HG02973 (cell line): ENCODE data around the gene RAD9A.

Experiments used
- ATAC-seq: cut with Tn5 transposase; IDR thresholded peaks from one replicate; pipeline ENCODE4 v1.9.1; 2021; ENCODE audit warnings: moderate library complexity; ENCODE audit not compliant: unreplicated experiment

Gene RAD9A

DNA sequence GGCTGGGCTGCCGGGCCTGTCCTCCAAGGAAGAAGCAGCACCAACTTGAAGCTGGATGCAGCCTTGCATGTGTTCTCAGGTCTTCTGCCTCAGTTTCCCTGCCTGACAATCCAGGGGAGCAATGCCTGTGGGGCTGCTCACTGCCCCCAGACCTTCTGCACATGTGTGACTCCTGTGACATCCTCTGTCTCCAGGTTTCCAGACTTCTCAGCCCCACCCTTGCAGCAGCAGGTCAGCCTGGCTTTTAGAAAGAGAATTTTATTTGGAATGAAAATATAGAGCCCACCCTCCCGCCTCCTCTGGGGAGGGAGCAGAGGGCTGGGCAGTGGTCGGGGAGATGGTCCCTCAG lies 46.0 kb downstream of the RAD9A start:
- ATAC-seq, result no peak

DNA sequence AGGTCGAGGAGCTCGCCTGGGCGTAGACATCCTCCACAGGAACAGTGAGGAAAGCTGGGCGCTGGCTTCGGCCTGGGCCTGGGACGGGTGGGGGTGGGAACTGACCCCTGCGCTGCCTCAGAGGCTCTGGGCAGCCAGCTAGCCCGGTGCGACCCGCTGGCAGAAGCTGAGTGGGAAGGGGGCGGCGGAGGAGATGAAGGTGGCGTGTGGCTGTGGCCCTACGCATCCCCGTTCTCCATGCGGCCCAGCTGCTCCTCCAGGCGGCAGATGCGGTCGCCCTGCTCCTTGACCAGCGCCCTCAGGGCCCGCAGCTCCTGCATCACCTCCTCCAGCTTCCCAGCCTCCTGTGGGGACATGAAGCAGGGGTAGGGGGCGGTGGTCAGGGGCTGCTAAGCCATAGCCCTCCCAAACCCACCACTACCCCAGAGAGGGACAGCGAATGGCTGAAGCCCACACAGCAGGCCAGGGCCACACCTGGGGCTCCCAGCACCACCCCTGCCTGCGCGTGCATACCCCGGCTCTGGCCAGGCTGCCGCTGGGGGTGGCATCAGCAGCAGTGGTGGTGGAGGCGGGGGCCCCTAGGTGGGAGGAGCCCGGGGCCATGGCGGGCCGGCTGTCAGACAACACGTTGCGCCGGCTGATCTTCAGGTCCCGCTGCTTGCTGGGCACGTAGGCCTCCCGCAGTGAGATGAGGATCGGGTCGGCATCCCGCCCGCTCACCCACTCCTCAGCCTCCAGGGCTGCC lies 46.5 kb downstream of the RAD9A start:
- ATAC-seq, result no peak

DNA sequence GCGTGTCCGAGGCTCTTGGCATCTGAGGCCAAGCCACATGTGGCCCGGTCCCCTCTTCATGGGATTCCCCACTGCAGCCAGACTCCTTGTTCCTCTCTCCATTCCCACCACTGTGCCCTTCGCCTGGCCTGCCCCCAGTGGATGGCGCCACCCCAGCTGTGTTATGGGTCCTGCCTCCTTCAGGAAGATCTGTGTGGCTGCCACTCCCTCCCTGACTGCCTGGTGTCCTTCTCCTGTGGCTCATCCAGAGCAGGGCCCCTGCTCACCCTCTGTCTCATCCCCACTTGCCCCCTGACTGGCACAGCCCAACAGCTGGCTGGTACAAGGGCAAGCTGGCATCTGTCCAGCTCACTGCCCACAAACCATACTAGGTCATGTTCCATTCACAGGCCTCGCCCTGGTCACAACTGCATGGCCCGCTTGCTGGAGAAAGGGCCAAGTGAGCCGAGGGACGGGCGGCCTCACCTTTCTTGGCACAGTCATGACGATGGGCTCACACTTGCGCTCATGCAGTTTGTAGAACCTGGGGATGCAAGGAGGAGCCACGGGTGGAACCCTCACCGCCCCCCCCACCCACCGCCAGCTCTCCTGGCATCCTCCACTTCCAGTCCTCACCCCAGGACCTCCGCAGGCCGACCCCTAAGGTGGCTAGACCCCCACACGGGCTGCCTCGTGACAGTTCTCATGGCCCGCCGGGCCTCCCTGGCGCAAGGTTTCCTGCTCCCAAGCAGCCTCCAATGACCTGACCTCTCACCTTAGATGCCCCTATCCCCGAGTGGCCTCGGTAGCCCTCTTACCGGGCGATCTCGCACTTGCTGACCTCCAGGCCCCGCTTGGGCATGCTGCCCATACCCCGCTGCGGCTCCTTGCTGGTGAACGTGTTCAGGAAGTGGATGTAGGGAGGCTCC lies 47.8 kb downstream of the RAD9A start:
- no peak for ATAC-seq

DNA sequence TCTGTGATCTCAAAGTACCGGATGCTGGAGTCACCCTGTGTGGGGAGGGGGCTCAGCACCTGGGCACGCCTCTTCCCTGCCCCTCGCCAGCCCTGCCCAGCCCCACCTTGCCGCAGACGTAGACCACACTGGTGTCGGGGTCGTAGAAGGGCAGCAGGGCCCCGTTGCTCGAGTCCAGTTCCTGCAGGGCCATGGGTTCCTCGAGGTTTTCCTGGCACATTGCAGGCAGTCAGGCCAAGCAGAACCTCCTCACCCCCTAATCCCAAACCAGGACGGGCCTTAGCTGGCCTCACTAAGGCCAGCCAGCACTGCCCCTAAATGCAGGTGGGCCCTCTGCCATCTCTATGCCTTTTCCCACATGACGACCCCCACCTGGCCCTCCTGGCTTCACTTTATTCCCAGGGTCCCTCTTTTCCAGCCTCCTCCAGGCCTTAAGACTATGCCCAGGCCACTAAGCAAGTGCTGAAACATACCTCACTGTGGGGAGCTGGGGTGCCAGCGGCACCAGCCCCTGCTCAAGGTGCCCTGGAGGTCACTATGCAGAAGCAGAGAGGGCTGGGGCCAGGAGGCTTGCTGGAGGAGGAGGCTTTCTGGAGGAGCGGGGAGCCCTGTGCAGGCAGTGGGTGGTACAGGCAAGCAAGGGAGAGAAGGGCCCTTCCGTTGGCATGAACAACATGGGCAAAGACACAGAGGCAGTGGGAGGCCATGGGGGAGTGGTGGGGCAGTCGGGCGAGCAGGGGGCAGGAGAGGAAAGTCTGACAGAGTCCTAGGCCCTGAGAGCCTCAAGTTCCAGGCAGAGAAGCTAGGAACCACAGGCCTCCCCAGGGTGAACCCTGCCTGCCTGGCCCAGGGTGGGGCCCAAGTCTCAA lies 48.7 kb downstream of the RAD9A start:
- ATAC-seq, result no peak

DNA sequence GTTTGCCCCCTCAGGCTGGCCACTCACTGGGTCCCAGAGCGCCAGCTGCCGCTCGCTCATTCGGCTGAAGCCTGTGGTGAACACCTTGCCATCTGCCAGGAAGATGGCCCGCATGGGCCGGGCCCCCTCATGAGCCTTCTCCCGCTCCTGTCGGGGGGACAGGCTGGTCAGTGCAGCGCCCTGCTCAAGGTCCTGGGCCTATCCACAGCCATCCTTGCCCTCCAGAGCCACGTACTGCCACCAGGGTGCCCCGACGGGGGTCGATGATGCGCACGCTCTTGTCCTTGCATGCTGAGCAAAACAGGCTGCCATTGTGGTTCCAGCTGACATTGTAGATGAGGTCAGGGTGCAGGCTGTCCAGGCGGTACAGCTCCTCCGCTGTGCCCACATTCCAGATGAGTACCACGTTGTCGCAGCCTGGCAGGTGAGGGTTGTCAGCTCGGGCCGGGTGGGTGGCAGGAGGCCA lies 49.3 kb downstream of the RAD9A start:
- no peak for ATAC-seq

DNA sequence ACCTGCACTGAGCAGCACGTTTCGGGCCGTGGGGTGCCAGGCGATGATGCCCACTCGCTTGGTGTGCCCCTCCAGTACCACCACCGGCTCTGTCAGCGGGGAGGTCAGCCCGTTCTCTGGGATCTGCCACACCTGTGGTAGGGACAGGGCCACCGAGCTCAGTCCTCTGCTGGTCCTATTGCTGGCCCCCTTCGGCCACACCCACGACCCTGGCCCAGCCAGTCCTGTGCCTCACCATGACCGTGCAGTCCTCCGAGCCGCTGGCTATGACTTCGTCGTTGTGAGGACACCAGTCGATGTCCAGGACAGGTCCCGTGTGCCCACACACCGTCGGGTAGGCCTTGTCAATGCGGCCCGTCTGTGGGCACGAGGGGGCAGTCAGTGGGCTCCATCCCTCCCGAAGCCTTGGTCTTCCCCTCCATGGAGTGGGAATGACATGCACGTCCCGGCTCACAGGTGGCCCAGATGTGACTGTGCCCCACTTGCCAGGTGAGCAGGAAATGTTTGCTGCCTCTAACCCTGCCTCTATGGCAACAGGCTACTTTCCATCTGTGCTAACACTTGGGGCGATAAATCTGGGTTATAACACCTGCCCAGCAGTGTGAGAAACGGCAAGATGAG lies 50.1 kb downstream of the RAD9A start:
- no peak for ATAC-seq

DNA sequence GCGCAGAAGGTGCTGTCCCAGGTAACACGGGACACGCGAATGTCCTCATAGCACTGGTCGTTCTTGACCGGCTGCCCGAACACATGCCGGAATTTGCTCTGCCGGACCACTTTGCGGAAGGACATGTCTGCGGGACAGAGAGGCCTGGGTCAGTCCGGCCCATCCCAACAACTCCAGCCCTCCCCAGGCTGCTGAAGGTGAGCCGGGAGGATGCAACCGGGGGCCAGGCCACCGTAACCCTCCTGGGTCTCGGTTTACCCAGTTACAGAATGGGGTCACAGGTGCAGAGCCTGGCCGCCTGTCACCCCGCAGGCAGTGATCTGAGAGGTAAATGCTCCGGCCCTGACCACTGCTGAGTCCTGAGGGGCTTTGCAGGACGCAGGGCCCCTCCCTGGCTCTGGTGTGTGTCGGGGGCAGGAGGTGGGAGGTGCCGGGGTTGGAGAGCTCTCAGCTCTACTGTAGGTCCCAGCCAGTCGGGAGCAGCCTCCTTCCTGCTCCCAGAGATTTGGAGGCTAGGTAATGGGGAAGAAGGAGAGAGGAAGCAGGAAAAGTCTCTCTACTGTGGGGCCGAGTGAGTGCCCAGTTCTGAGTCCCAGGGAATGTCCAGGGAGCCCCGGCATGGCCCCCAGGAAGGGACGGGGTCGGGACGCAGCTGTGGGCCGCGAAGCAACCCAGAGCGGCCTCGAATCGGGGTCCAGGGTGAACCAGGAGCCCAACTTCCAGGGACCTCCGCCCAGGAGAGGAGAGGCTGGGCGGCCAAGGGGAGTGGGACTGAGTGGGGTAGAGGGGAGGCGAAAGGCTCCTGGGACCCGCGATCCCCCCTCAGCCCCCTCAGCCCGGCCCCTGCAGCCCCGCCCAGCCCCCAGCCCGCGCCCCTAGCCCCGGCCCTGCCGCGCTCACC lies 51.0 kb downstream of the RAD9A start:
- no peak for ATAC-seq

DNA sequence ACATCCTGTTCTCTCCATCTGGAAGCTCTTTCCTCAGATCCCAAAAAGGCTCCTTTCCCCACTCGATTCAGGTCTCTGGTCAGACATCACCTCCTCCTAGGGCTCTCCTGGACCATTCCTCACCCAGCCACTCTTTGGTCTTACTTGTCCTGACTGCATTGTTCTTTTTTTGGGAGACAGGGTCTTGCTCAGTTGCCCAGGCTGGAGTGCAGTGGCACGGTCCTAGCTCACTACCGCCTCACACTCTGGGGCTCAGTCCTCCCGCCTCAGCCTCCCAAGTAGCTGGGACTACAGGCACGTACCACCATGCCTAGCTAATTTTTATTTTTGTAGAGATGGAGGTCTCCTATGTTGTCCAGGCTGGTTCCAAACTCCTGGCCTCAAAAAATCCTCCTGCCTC lies 53.7 kb downstream of the RAD9A start:
- no peak for ATAC-seq
